Ramos (cell line): ENCODE measurements around the gene NKAIN1.
"Not testable (repeated sequence)": the region's sequence is repeated elsewhere in the genome, so short reads cannot be mapped to it uniquely, and the experiment has no call there.

Experiments
- in situ Hi-C: fragments of 300-500 bp; cut with MboI; formaldehyde crosslinking; loops from one replicate; pipeline ENCODE4 v1.14.3; 2022; ENCODE audit warnings: low sequenced_read_pairs; ENCODE audit not compliant: unreplicated experiment

NKAIN1 gene

GRCh38 chr1:31199236-31199790 is 40.4 kb downstream of the NKAIN1 start:
- in situ Hi-C loops, result no loop called here

- in situ Hi-C loops, result no loop called here
Observed at GRCh38 chr1:31198600-31198999, 41.1 kb downstream of the NKAIN1 start.

GRCh38 chr1:31198150-31198549 is 41.5 kb downstream of the NKAIN1 start:
- in situ Hi-C loops, result no loop called here

DNA sequence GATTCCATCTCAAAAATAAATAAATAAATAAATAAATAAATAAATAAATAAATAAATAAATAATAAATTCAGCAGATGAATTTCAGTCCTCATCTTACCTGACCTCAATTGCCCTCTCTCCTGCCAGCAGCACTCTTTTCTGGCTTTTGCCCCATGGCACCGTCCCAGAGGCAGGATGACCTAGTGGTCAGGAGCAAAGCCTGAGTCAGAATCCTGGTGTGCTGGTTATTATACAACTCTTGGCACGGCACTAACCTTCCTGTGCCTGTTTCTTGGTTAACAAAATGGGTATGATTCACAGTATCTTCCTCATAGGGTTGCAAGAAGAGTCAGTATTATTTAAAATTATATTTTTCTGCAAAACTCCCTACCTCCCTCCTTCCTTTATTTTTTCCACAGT is 43.0 kb downstream of the NKAIN1 start:
- in situ Hi-C loops, result no loop called here

GRCh38 chr1:31195267-31195666 is 44.4 kb downstream of the NKAIN1 start:
- in situ Hi-C loops, result not testable (repeated sequence)

GRCh38 chr1:31193729-31194128 is 46.0 kb downstream of the NKAIN1 start:
- in situ Hi-C loops, result no loop called here

DNA sequence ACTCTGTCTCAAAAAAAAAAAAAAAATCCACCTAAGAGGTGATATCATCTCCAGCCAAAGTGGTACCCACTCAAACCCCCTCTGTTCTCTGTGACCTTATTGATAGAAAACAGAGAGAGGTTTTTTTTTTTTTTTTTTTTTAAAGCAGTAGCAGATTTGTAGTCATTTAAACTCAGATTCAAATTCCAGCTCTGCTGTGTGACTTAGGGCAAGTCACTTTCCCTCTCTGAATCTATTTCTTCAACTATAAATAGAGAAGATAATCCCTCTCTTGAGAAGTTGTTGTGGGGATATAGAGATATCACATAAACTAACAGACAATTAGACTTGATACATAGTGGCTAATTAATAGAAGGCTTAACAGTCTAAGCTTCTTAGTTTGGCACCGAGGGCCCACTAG is 48.4 kb downstream of the NKAIN1 start:
- in situ Hi-C loops, result no loop called here

- in situ Hi-C loops, result loop anchor here (5.0 to 10.0 kb wide), 2 partner anchors 232 to 365 kb away; no protein-coding TSS in a partner anchor
Observed at GRCh38 chr1:31189696-31190674, 49.7 kb downstream of the NKAIN1 start.

DNA sequence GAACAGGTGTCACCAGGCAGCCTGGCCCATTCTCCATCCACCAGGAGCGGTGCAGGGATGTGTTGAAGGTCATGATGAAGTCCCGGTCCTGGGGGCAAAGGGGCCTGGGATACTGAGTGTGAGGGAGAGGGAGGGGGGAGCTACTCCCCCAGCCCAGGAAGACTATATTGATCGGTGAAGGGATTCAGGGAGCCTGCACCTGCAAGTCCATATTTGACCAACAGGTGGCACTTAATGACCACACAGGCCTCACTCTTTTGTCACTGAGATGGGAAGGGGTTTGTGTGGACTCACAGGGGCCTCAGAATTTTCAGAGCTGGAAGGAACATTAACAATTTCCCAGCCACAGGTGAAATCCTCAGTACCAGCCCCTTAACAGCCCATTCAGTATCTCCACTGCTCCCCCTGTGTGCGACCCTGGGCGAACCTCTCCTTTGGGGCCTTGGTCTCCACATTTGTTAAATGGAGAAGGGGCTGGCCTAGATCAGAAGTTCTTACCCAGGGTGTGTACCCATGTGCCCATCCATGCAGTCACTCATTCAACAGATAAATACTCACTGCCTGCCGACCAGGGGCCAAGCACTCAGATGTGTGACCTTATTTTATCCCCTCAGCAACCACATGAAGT is 55.6 kb downstream of the NKAIN1 start:
- in situ Hi-C loops, result loop anchor here (10.0 kb wide), 1 partner anchor 371 kb away; no protein-coding TSS in a partner anchor

DNA sequence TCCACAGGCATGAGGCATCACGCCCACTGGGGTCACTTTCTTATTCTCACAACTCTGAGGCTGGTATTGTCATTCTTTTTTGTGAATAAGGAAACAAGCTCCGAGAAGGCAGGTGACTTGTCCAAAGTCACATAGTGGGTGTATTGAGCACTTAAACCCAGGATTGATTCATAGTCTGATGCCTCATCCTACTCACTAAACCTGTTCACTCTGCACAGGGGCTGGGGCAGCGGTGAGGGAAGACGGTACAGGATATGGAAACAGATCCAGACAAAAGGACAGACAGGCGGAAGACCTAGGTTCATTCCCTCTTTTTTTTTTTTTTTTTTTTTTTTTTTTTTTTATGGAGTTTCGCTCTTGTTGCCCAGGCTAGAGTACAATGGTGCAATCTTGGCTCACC is 56.6 kb downstream of the NKAIN1 start:
- in situ Hi-C loops, result loop anchor here (10.0 kb wide), 1 partner anchor 372 kb away; no protein-coding TSS in a partner anchor

GRCh38 chr1:31182352-31182751 is 57.3 kb downstream of the NKAIN1 start:
- in situ Hi-C loops, result loop anchor here (10.0 kb wide), 1 partner anchor 372 kb away; no protein-coding TSS in a partner anchor

- in situ Hi-C loops, result loop anchor here (10.0 kb wide), 1 partner anchor 373 kb away; no protein-coding TSS in a partner anchor
Observed at GRCh38 chr1:31181515-31182343, 58.0 kb downstream of the NKAIN1 start.

DNA sequence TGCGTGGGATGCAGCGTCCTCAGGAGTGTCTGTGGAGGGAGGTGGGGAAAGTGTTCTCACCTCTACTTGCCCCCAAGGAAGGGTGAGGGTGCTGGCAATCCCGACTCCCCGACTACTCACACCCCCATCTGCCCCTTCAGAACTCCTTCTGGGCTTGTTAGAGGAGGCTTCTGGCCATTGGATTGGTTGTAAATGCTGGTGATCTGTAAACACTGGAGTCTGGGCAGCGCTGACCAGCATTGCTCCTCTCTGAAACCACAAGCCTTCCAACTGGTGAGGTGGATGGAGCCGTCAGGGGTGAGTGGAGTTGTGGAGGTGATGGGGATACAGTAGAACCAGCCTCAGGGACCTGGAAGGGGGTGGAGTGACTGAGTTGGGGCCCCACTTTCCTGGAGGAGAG is 59.3 kb downstream of the NKAIN1 start:
- in situ Hi-C loops, result loop anchor here (10.0 kb wide), 1 partner anchor 374 kb away; no protein-coding TSS in a partner anchor

DNA sequence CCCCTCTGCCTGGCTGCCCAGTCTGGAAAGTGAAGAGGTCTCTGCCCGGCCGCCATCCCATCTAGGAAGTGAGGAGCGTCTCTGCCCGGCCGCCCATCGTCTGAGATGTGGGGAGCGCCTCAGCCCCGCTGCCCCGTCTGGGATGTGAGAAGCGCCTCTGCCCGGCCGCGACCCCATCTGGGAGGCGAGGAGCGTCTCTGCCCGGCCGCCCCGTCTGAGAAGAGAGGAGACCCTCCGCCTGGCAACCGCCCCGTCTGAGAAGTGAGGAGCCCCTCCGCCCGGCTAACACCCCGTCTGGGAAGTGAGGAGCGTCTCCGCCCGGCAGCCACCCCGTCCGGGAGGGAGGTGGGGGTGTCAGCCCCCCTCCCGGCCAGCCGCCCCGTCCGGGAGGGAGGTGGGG is 63.4 kb downstream of the NKAIN1 start:
- in situ Hi-C loops, result not testable (repeated sequence)

DNA sequence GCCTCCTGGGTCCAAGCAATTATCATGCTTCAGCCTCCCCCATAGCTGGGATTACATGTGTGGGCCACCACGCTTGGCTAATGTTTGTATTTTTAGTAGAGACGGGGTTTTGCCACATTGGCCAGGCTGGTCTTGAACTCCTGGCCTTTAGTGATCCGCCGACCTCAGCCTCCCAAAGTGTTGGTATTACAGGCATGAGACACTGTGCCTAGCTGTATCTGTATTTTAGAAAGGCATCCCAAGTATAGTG is 69.3 kb downstream of the NKAIN1 start:
- in situ Hi-C loops, result no loop called here

- in situ Hi-C loops, result no loop called here
Observed at GRCh38 chr1:31166462-31166861, 73.2 kb downstream of the NKAIN1 start.

- in situ Hi-C loops, result no loop called here
Observed at GRCh38 chr1:31164291-31164690, 75.4 kb downstream of the NKAIN1 start.

- in situ Hi-C loops, result no loop called here
Observed at GRCh38 chr1:31163866-31164265, 75.8 kb downstream of the NKAIN1 start.

DNA sequence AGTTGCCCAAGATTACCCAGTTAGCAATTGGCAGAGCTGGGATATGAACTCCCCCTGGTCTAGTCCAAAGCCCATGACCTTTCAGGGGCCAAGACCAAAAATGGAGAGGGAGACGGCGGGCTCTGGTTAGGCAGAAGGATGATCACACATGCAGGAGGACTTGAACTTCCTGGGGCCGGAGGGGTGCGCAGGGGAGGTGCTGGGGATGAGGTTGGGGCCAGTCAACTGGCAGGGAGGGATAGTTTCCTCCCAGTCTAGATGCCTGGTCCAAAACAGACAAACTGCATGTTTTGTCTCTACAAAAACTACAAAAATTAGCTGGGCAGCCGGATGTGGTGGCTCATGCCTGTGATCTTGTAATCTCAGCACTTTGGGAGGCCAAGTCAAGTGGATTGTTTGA is 78.1 kb downstream of the NKAIN1 start:
- in situ Hi-C loops, result no loop called here
